DOHH2 (cell line): ENCODE measurements around the gene PDE4C.

Source experiments
- H3F3A ChIP-seq: fragments of 200-600 bp; sonication (generic), shearing (Covaris generic); 2 replicates; pipeline ENCODE4 v1.6.0; 2016; ENCODE audit warnings: antibody characterized with exemption, mild to moderate bottlenecking; ENCODE audit not compliant: control insufficient read depth, insufficient read depth
- H3K27ac ChIP-seq: fragments of 200-600 bp; sonication (generic); 2 replicates; pipeline ENCODE4 v1.5.1; 2014; ENCODE audit warnings: low read depth, mild to moderate bottlenecking, low read length, moderate library complexity
- H3K27me3 ChIP-seq: fragments of 200-600 bp; sonication (generic); 2 replicates; pipeline ENCODE4 v1.6.1; 2014; ENCODE audit warnings: mild to moderate bottlenecking, low read length, mixed read lengths; ENCODE audit not compliant: control insufficient read depth
- H3K36me3 ChIP-seq: fragments of 200-600 bp; sonication (generic); 2 replicates; pipeline ENCODE4 v1.6.1; 2014; ENCODE audit warnings: mild to moderate bottlenecking, low read length, moderate library complexity, mixed read lengths; ENCODE audit not compliant: control insufficient read depth
- H3K4me1 ChIP-seq: fragments of 200-600 bp; sonication (generic); 2 replicates; pipeline ENCODE4 v1.6.1; 2014; ENCODE audit warnings: mild to moderate bottlenecking, low read length, mixed read lengths; ENCODE audit not compliant: control insufficient read depth
- H3K4me2 ChIP-seq: fragments of 200-600 bp; sonication (generic); 2 replicates; pipeline ENCODE4 v1.6.0; 2014; ENCODE audit warnings: mild to moderate bottlenecking, low read length, moderate library complexity
- H3K4me3 ChIP-seq: fragments of 200-600 bp; sonication (generic); 2 replicates; pipeline ENCODE4 v1.5.1; 2014; ENCODE audit warnings: mild to moderate bottlenecking, low read length, mixed read lengths
- H3K79me2 ChIP-seq: fragments of 200-600 bp; sonication (generic); 2 replicates; pipeline ENCODE4 v1.6.1; 2014; ENCODE audit warnings: mild to moderate bottlenecking, low read length, mixed read lengths; ENCODE audit not compliant: control insufficient read depth
- H3K9me2 ChIP-seq: fragments of 200-600 bp; sonication (generic); replicated peaks from 2 replicates; pipeline ENCODE4 v1.6.1; 2014; ENCODE audit warnings: mild to moderate bottlenecking, low read length, mixed read lengths; ENCODE audit not compliant: control insufficient read depth
- H3K9me3 ChIP-seq: fragments of 200-600 bp; sonication (generic); 2 replicates; pipeline ENCODE4 v1.6.1; 2014; ENCODE audit warnings: antibody characterized with exemption, low read length, mixed read lengths; ENCODE audit not compliant: control insufficient read depth, insufficient read depth
- H4K20me1 ChIP-seq: fragments of 200-600 bp; sonication (generic); 2 replicates; pipeline ENCODE4 v1.6.0; 2014; ENCODE audit warnings: low read depth, mild to moderate bottlenecking, antibody characterized with exemption, low read length, moderate library complexity; ENCODE audit not compliant: control insufficient read depth, insufficient read depth
- CTCF ChIP-seq: fragments of 200-600 bp; sonication (generic); IDR thresholded peaks from one replicate; pipeline ENCODE4 v1.5.1; 2014; ENCODE audit warnings: antibody characterized with exemption, mild to moderate bottlenecking, low read depth, low read length; ENCODE audit not compliant: poor library complexity, severe bottlenecking
- EZH2phosphoT487 ChIP-seq: fragments of 200-600 bp; sonication (generic); IDR thresholded peaks from 2 replicates; pipeline ENCODE4 v1.6.1; 2017; ENCODE audit warnings: borderline replicate concordance, mild to moderate bottlenecking, antibody characterized with exemption, low read length, moderate library complexity, mixed read lengths

PDE4C gene

GRCh38 chr19:18230941-18231734 lies 4.9 kb upstream of the PDE4C start:
- peaks cover 11% of the 10 kb centered on the region for H3F3A ChIP-seq
- TF ChIP-seq CTCF (no peak), EZH2phosphoT487 (no peak)
- H3K79me2 ChIP-seq, result no peaks in the 10 kb centered on the region
- no peaks in the 10 kb centered on the region for H3K9me2 ChIP-seq
- peak overlapping the region; percentile 42 for H3K27ac ChIP-seq
- H3K4me2 ChIP-seq, result peak overlapping the region; percentile 74
- no peaks in the 10 kb centered on the region for H3K9me3 ChIP-seq
- H3K36me3 ChIP-seq, result no peaks in the 10 kb centered on the region
- H3K27me3 ChIP-seq, result peaks cover 27% of the 10 kb centered on the region
- peaks cover 50% of the 10 kb centered on the region for H3K4me1 ChIP-seq
- H4K20me1 ChIP-seq, result no peaks in the 10 kb centered on the region
- H3K4me3 ChIP-seq, result peak overlapping the region; percentile 52

DNA sequence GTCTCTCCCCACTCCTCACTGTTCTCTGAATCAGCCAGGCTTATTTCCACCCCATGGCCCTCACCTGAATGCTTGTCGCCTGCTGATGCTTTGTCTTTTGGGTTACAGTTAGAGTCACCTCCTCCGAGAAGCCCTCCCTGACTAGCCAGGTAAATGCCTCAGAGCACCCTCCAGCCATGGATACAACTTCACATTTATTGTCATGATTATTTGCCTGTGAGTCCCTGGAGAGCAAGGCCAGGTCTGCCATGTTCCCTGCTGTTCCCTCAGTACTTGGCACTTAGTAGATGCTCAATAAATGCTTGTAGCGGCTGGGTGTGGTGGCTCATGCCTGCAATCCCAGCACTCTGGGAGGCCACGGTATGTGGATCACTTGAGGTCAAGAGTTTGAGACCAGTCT lies 3.7 kb upstream of the PDE4C start:
- Histone ChIP-seq H4K20me1 (peaks cover 4% of the 10 kb centered on the region; the same call in 1 of the 2 replicates), H3F3A (peaks cover 11% of the 10 kb centered on the region), H3K4me3 (no peak overlapping the region), H3K36me3 (no peaks in the 10 kb centered on the region), H3K9me3 (no peaks in the 10 kb centered on the region), H3K27me3 (peaks cover 33% of the 10 kb centered on the region), H3K4me2 (no peak overlapping the region), H3K27ac (no peak overlapping the region), H3K9me2 (no peaks in the 10 kb centered on the region), H3K79me2 (no peaks in the 10 kb centered on the region), H3K4me1 (peaks cover 62% of the 10 kb centered on the region)
- no peak for TF ChIP-seq EZH2phosphoT487
- TF ChIP-seq CTCF, result no peak

DNA sequence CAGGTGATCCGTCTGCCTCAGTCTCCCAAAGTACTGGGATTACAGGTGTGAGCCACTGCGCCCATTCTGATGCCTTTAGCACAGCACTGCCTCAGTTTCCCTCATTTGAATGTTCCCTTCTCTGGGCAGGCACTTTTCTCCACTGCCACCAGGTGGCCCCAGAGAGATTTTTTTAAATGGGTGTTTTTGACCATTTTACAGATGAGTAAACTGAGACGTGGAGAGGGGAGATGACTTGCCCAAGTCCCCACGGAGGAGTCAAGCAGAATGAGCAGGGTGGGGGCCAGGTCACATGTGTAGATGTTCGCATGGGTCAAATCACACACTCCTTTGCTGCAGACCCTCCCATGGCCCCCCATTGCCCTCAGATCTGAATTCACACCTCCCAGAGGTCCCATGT lies 3.2 kb upstream of the PDE4C start:
- Histone ChIP-seq H3F3A (peaks cover 11% of the 10 kb centered on the region), H3K79me2 (no peaks in the 10 kb centered on the region), H3K9me3 (no peaks in the 10 kb centered on the region), H3K36me3 (no peaks in the 10 kb centered on the region), H3K27me3 (peaks cover 34% of the 10 kb centered on the region), H3K4me2 (no peak overlapping the region), H3K4me3 (no peak overlapping the region), H3K9me2 (no peaks in the 10 kb centered on the region), H3K4me1 (peaks cover 66% of the 10 kb centered on the region), H4K20me1 (peaks cover 4% of the 10 kb centered on the region; the same call in 1 of the 2 replicates), H3K27ac (no peak overlapping the region)
- TF ChIP-seq EZH2phosphoT487 (no peak), CTCF (peak; percentile 70)
